Measurements from ENCODE around the gene ORAI1. TPM values are rescaled to one million over a fixed set of nuclear protein-coding genes. Genes with fewer than 3 reads are reported as not detected.

Gene ORAI1
- total RNA-seq, 1 experiment from 2014 or later = 28.1 TPM

GRCh38 chr12:121669521-121669900, 43.2 kb downstream of the ORAI1 start, which contains the start of gene MORN3:
Gene MORN3 (minus strand): TSS chr12:121669654. CDS start chr12:121669483, 171 bp downstream.
- peaks cover 24% of the 10 kb centered on the region for H3F3A ChIP-seq (ENCODE audit: insufficient read depth, low read depth)
- BruUV-seq (replicated peaks) = no TSS peak
- H3K36me3 ChIP-seq (ENCODE audit: low read depth) = no peaks in the 10 kb centered on the region
- peak within 1 kb of the TSS; percentile 35 for H3K4me2 ChIP-seq
- peaks cover 5% of the 10 kb centered on the region; the same call in 1 of the 2 replicates for H3K79me2 ChIP-seq (ENCODE audit: low read depth)
- H2AFZ ChIP-seq = no peak within 1 kb of the TSS
- intact Hi-C loops (cut with micrococcal nuclease; ENCODE audit: unreplicated experiment) = no loop called here
- ChIA-PET POLR2A (ENCODE audit: unreplicated experiment) (interaction anchor here (0.6 to 0.7 kb wide), 2 partner anchors 249 to 1174 kb away, joined by 3 to 10 read pairs; partner anchors contain the start of genes CFAP251 and DYNLL1), CTCF (interaction anchor here (0.7 kb wide), 2 partner anchors 33 to 46 kb away, joined by 4 to 5 read pairs; no protein-coding TSS in a partner anchor)
- peak within 1 kb of the TSS; percentile 19; the same call in 1 of the 2 replicates for H3K27ac ChIP-seq
- no peaks in the 10 kb centered on the region for H4K20me1 ChIP-seq (ENCODE audit: insufficient read depth)
- no peaks in the 10 kb centered on the region for H3K27me3 ChIP-seq (ENCODE audit: insufficient read depth, low read depth)
- TF ChIP-seq EZH2 (IDR thresholded peaks at IDR 0.05; ENCODE audit: low read depth) = no peak
- TF ChIP-seq, protein P1, sequence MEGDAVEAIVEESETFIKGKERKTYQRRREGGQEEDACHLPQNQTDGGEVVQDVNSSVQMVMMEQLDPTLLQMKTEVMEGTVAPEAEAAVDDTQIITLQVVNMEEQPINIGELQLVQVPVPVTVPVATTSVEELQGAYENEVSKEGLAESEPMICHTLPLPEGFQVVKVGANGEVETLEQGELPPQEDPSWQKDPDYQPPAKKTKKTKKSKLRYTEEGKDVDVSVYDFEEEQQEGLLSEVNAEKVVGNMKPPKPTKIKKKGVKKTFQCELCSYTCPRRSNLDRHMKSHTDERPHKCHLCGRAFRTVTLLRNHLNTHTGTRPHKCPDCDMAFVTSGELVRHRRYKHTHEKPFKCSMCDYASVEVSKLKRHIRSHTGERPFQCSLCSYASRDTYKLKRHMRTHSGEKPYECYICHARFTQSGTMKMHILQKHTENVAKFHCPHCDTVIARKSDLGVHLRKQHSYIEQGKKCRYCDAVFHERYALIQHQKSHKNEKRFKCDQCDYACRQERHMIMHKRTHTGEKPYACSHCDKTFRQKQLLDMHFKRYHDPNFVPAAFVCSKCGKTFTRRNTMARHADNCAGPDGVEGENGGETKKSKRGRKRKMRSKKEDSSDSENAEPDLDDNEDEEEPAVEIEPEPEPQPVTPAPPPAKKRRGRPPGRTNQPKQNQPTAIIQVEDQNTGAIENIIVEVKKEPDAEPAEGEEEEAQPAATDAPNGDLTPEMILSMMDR (conservative IDR thresholded peaks at IDR 0.05) = no peak
- H3K4me3 ChIP-seq = no peak within 1 kb of the TSS
- peaks cover 42% of the 10 kb centered on the region for H3K4me1 ChIP-seq (replicated peaks; ENCODE audit: insufficient read depth)
- no peaks in the 10 kb centered on the region for H3K9me3 ChIP-seq (ENCODE audit: insufficient read depth, low read depth)
- peak; percentile 53 to 58 for DNase-seq
- no peaks in the 10 kb centered on the region for H3K9me2 ChIP-seq (ENCODE audit: insufficient read depth)

DNA sequence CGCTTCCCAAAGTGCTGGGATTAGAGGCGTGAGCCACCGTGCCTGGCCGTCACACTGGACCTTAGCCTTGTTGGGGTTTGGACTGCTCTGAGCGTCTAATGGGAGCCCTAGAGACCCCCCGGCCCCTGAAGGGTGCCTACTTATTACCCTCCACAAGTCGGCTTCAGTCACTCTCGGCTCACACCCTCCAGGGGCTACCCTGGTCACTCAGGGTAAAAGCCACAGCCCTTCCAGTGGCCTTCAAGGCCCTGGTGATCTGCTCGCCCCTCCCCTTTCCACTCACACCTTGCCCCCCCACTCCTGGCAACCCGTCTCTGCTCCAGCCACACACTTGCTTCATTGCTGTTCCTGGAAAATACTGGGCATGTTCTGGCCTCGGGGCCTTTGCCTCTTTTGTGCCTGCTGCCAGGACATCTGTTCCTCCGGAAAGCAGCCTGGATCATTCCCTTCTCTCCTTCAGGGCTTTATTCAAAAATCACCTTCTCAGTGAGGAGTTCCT, 46.7 kb downstream of the ORAI1 start:
- Histone ChIP-seq H3K27me3 (ENCODE audit: insufficient read depth, low read depth) (no peaks in the 10 kb centered on the region), H3K27ac (peak overlapping the region; percentile 83), H3K36me3 (ENCODE audit: low read depth) (no peaks in the 10 kb centered on the region), H3K79me2 (ENCODE audit: low read depth) (no peaks in the 10 kb centered on the region), H3K4me1 (replicated peaks; ENCODE audit: insufficient read depth) (peaks cover 42% of the 10 kb centered on the region), H3K4me2 (peak overlapping the region; percentile 94), H4K20me1 (ENCODE audit: insufficient read depth) (no peaks in the 10 kb centered on the region), H3K4me3 (peak overlapping the region; percentile 74), H3K9me3 (ENCODE audit: insufficient read depth, low read depth) (no peaks in the 10 kb centered on the region), H3K9me2 (ENCODE audit: insufficient read depth) (no peaks in the 10 kb centered on the region), H2AFZ (peak overlapping the region; percentile 96), H3F3A (ENCODE audit: insufficient read depth, low read depth) (peaks cover 24% of the 10 kb centered on the region)
- peak; percentile 46 to 66 for DNase-seq
- intact Hi-C loops (cut with micrococcal nuclease; ENCODE audit: unreplicated experiment) = loop anchor here (2.0 kb wide), 1 partner anchor 46 kb away; the partner anchor contains the start of gene ORAI1
- no peak for TF ChIP-seq EZH2 (IDR thresholded peaks at IDR 0.05; ENCODE audit: low read depth)
- TF ChIP-seq, protein P1 (conservative IDR thresholded peaks at IDR 0.05) = no peak
- CTCF ChIA-PET = no interaction called here
- POLR2A ChIA-PET (ENCODE audit: unreplicated experiment) = interaction anchor here (0.7 kb wide), 1 partner anchor 1143 kb away, joined by 5 read pairs; no protein-coding TSS in a partner anchor
- no TSS peak for BruUV-seq (replicated peaks)

DNA sequence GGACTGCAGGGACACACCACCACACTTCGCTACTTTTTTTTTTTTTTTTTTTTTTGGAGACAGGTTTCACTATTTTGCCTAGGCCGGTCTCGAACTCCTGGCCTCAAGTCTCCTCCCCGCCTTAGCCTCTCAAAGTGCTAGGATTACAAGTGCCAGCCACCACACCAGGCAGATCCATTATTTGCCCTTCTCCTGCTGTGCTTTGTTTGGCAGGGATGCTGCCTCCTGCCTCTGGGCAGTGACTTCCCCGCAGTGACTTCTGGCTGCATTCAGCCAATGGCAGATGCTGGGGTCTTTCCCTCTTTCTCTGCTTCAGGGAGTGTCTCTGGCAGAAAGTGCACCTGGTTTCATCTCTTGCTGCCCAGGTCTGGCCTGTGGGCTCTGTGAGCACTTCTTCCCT, 49.9 kb downstream of the ORAI1 start:
- Histone ChIP-seq H3K27ac (no peak overlapping the region), H3K36me3 (ENCODE audit: low read depth) (no peaks in the 10 kb centered on the region), H3K9me3 (ENCODE audit: insufficient read depth, low read depth) (no peaks in the 10 kb centered on the region), H3K79me2 (ENCODE audit: low read depth) (no peaks in the 10 kb centered on the region), H3K9me2 (ENCODE audit: insufficient read depth) (no peaks in the 10 kb centered on the region), H3K4me2 (no peak overlapping the region), H3K4me3 (no peak overlapping the region), H2AFZ (no peak overlapping the region), H4K20me1 (ENCODE audit: insufficient read depth) (no peaks in the 10 kb centered on the region), H3K27me3 (ENCODE audit: insufficient read depth, low read depth) (no peaks in the 10 kb centered on the region), H3K4me1 (replicated peaks; ENCODE audit: insufficient read depth) (peaks cover 21% of the 10 kb centered on the region), H3F3A (ENCODE audit: insufficient read depth, low read depth) (peaks cover 19% of the 10 kb centered on the region)
- TF ChIP-seq EZH2 (IDR thresholded peaks at IDR 0.05; ENCODE audit: low read depth) = no peak
- TF ChIP-seq, protein P1 (conservative IDR thresholded peaks at IDR 0.05) = no peak
- ChIA-PET CTCF (no interaction called here), POLR2A (ENCODE audit: unreplicated experiment) (no interaction called here)
- intact Hi-C loops (cut with micrococcal nuclease; ENCODE audit: unreplicated experiment) = no loop called here
- BruUV-seq (replicated peaks) = no TSS peak
- DNase-seq = no peak
